Stomach (tissue), 9 donors: Measurements from ENCODE around the gene LMO3. TPM values are rescaled to one million over a fixed set of nuclear protein-coding genes. Genes with fewer than 3 reads are reported as not detected.
A peak's percentile ranks its signal among the peaks of the same experiment; 100 is the strongest.

Experiments used
- DNase-seq, 2 donors: peaks; one replicate each; pipeline versions ENCODE4 v3.0.0 to v3.0.0-alpha.2; 2013 to 2019
- H3K27ac ChIP-seq, 5 donors: fragments of 200-600 bp in 4 of 5; sonication (generic) in 4 of 5; one replicate each; pipeline ENCODE4 v1.5.1; 2013 to 2019; ENCODE audit warnings: mild to moderate bottlenecking in 1 of 5, moderate library complexity in 1 of 5
- H3K27me3 ChIP-seq, 3 donors: fragments of 200-600 bp; sonication (generic); one replicate each; pipeline ENCODE4 v1.5.1; 2017 to 2019; ENCODE audit warnings: mixed run types in 1 of 3
- H3K36me3 ChIP-seq, 4 donors: fragments of 200-600 bp; sonication (generic); 1 replicate in 3 of 4; 2 replicates in 1 of 4; pipeline ENCODE4 v1.5.1; 2016 to 2019
- H3K4me1 ChIP-seq, 4 donors: fragments of 200-600 bp; sonication (generic); one replicate each; pipeline ENCODE4 v1.5.1; 2016 to 2019
- H3K4me3 ChIP-seq, 4 donors: fragments of 200-600 bp; sonication (generic) in 3 of 4; one replicate each; pipeline ENCODE4 v1.5.1; 2016 to 2019; ENCODE audit warnings: mild to moderate bottlenecking in 1 of 4
- H3K9me3 ChIP-seq, 4 donors: fragments of 200-600 bp; sonication (generic); one replicate each; pipeline ENCODE4 v1.5.1; 2016 to 2019
- EP300 ChIP-seq: sonication (generic); formaldehyde crosslinking; IDR thresholded peaks from one replicate; pipeline ENCODE4 v1.6.1; 2017; ENCODE audit warnings: antibody characterized with exemption
- POLR2A ChIP-seq, 4 donors: fragments of 450-650 bp; IDR thresholded peaks; one replicate each; pipeline ENCODE4 v1.6.1; 2016; ENCODE audit warnings: antibody characterized with exemption in 4 of 4, control low read depth in 2 of 4, mild to moderate bottlenecking in 1 of 4, moderate library complexity in 1 of 4
- POLR2AphosphoS5 ChIP-seq, 3 donors: sonication (generic); formaldehyde crosslinking; IDR thresholded peaks; one replicate each; pipeline ENCODE4 v1.6.1; 2016; ENCODE audit warnings: antibody characterized with exemption in 3 of 3
- WGBS, 5 donors: extraction: QIAGEN DNeasy Blood & Tissue Kit in 3 of 5; methylation state at CpG; one replicate each; pipeline versions ENCODE4 v1.1.5 to v1.1.7; 2013 to 2018; 5-methylcytosine and 5-hydroxymethylcytosine counted together
- intact Hi-C: fragments of 100-400 bp; cut with DNase I; formaldehyde crosslinking; loops from one replicate; pipeline ENCODE4 v1.15.1; 2023; ENCODE audit warnings: low total_unique reads
- polyA plus RNA-seq, 3 donors: library from polyadenylated mRNA; stranded (reverse); fragments of 200-250 nt; gene quantifications; one replicate each; pipeline ENCODE4 v1.2.3, GENCODE V29; 2013
- total RNA-seq, 5 donors: library from RNA; depleted of rRNA; stranded (reverse); fragments of >200 nt; gene quantifications; one replicate each; pipeline versions ENCODE4 v1.1.0 to v1.2.3, GENCODE V29; 2014 to 2016
- TF ChIP-seq, protein P1 (sequence below), 7 experiments: fragments of 450-650 bp in 4 of 7; fragments of 200-600 bp in 3 of 7; sonication (generic) in 3 of 7; IDR thresholded peaks; one replicate each; pipeline ENCODE4 v1.5.1; 2016 to 2019; ENCODE audit warnings: antibody characterized with exemption in 7 of 7, control low read depth in 2 of 7, mild to moderate bottlenecking in 1 of 7
- donor health status: healthy with polysubstance abuse.
- donor health status: Bipolar disorder and iron deficiency.
- donor health status: healthy.

Gene LMO3
- total and polyA plus RNA-seq, 8 donors: 0.37 to 58.0 (median 1.5) TPM

DNA sequence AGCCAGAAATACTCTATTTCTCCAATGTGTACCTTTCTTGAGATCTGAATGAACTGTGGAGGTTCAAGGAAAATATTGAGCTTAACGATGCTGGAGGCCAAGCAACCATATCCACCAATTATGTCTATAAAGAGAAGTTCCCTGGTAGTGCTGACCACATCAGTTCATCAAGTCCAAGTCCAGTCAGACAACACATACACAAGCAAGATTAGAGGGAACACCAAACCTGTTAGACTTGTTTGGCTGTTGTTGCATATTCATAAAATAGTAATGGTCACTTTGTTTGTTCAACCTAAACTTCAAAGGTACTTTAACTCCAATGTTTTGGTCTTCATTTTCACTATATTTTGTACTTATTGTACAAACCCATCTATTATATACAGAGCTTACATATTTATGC, 81.6 kb downstream of the LMO3 start:
- intact Hi-C loops: no loop called here
- Histone ChIP-seq H3K27ac (no peak overlapping the region), H3K36me3 (no peaks in the 10 kb centered on the region), H3K4me3 (no peak overlapping the region), H3K9me3 (no peaks in the 10 kb centered on the region), H3K4me1 (no peaks in the 10 kb centered on the region), H3K27me3 (no peaks in the 10 kb centered on the region)
- 36 to 65% (median 50%) methylated on average over 1 of the region's 1 CpG for WGBS, 5 donors
- DNase-seq: peak in 1 of 2 donors; percentile 65
- TF ChIP-seq POLR2AphosphoS5 (IDR thresholded peaks at IDR 0.05): peak in 1 of 3 donors; percentile 5
- TF ChIP-seq, protein P1, sequence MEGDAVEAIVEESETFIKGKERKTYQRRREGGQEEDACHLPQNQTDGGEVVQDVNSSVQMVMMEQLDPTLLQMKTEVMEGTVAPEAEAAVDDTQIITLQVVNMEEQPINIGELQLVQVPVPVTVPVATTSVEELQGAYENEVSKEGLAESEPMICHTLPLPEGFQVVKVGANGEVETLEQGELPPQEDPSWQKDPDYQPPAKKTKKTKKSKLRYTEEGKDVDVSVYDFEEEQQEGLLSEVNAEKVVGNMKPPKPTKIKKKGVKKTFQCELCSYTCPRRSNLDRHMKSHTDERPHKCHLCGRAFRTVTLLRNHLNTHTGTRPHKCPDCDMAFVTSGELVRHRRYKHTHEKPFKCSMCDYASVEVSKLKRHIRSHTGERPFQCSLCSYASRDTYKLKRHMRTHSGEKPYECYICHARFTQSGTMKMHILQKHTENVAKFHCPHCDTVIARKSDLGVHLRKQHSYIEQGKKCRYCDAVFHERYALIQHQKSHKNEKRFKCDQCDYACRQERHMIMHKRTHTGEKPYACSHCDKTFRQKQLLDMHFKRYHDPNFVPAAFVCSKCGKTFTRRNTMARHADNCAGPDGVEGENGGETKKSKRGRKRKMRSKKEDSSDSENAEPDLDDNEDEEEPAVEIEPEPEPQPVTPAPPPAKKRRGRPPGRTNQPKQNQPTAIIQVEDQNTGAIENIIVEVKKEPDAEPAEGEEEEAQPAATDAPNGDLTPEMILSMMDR (IDR thresholded peaks at IDR 0.05): no peak

DNA sequence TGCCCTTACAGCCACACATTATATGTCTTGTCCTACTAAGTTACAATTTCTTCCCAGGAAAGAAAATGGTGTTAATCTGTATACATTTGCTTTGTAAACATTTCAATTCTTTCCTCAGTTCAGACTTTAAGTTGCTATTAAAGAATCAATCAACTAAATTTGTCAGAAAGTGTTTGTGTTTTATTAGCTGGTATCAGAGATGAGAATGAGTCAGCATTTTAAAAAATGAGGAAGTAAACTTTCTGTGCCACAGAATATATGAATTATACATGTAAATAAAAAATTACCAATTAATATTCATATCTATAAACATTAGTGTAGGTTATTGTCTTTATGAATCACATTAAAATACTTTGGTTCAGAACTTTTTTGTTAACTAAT, 82.0 kb downstream of the LMO3 start:
- Histone ChIP-seq H3K4me3 (no peak overlapping the region), H3K36me3 (no peaks in the 10 kb centered on the region), H3K27ac (no peak overlapping the region), H3K9me3 (no peaks in the 10 kb centered on the region), H3K27me3 (no peaks in the 10 kb centered on the region), H3K4me1 (no peaks in the 10 kb centered on the region)
- intact Hi-C loops: no loop called here
- no peak for TF ChIP-seq POLR2A (IDR thresholded peaks at IDR 0.05)
- TF ChIP-seq EP300: no peak
- TF ChIP-seq, protein P1 (IDR thresholded peaks at IDR 0.05): no peak
- no peak for TF ChIP-seq POLR2AphosphoS5 (IDR thresholded peaks at IDR 0.05)
- no peak for DNase-seq

DNA sequence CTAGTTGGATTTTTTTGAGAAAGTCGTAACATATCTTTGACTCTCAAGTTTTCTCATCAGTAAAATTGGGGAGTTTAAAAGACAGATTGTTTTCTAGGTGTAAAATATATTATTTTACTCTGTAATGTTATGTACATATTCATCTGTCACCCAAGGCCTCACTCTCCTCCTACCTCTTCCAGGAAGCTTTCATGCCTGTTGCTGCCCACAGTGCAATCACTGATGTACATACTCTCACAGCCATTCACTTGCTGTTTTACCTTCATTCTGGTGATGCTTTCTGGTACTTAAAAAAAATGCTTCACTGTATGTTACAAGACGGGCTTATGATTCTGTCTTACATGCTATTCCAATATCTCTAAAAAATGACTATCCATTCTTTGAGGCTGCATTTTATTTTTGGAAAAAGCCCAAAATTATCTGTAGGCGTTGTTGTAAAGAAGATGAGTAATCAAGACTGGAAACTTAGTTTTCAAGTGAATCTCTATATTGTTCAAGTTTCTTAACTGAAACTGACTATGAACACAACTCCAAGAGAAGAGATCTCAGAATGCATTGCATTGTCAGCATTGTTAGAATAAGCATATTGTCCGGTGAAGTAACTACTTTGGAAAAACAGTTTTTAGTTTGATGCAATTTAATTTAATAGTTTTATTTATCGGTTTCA, 82.5 kb downstream of the LMO3 start:
- no peaks in the 10 kb centered on the region for H3K4me1 ChIP-seq
- whole genome bisulfite sequencing, 5 donors: 81 to 90% (median 86%) methylated on average over 5 of the region's 5 CpGs
- intact Hi-C loops: no loop called here

DNA sequence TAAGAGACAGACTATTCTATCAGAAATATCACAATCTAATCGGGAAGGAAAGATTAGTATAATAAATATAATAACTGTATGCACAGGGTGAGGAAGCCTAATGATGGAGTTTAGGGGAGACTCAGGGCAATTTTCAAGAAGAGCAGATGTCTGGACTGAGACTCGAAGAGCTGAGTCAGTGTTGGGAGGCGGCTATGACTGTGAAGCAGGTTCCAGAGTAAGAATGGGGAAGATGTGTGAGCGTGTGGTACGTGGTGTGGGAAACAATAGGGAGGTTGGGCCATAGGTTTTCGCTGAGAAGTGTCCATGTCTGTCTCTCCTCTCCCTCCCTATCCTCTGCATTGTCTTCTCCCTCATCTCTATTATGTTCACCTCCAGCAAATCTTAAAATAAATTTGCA, 85.6 kb downstream of the LMO3 start:
- Histone ChIP-seq H3K4me1 (no peaks in the 10 kb centered on the region), H3K27ac (no peak overlapping the region), H3K9me3 (no peaks in the 10 kb centered on the region), H3K27me3 (no peaks in the 10 kb centered on the region), H3K36me3 (no peaks in the 10 kb centered on the region), H3K4me3 (no peak overlapping the region)
- DNase-seq: no peak
- intact Hi-C loops: no loop called here
- TF ChIP-seq POLR2AphosphoS5 (IDR thresholded peaks at IDR 0.05) (no peak), POLR2A (IDR thresholded peaks at IDR 0.05) (no peak), EP300 (no peak)
- TF ChIP-seq, protein P1 (IDR thresholded peaks at IDR 0.05): no peak
- 74 to 86% (median 82%) methylated on average over 6 of the region's 6 CpGs for WGBS, 5 donors

More for the DNA sequence above, 82.5 kb downstream of the LMO3 start:
- Histone ChIP-seq H3K4me3 (no peak overlapping the region), H3K27ac (no peak overlapping the region), H3K27me3 (no peaks in the 10 kb centered on the region), H3K9me3 (no peaks in the 10 kb centered on the region), H3K36me3 (no peaks in the 10 kb centered on the region)
- no peak for TF ChIP-seq POLR2A (IDR thresholded peaks at IDR 0.05)
- TF ChIP-seq, protein P1 (IDR thresholded peaks at IDR 0.05): no peak
- TF ChIP-seq EP300: no peak
- TF ChIP-seq POLR2AphosphoS5 (IDR thresholded peaks at IDR 0.05): no peak
- DNase-seq: no peak
